Left ventricle myocardium inferior (tissue), 1 donor: ENCODE measurements around the gene RBBP5. TPM values are rescaled to one million over a fixed set of nuclear protein-coding genes. Genes with fewer than 3 reads are reported as not detected.

Experiments used
- DNase-seq: peaks from one replicate; pipeline ENCODE4 v3.0.0-alpha.2; 2020
- H3K27ac ChIP-seq: fragments of 200-600 bp; replicated peaks from 2 replicates; pipeline ENCODE4 v1.8.0; 2021
- H3K27me3 ChIP-seq: fragments of 200-600 bp; 2 replicates; pipeline ENCODE4 v1.8.0; 2021; ENCODE audit warnings: low read depth
- H3K36me3 ChIP-seq: fragments of 200-600 bp; 2 replicates; pipeline ENCODE4 v1.8.0; 2021
- H3K4me1 ChIP-seq: fragments of 200-600 bp; 2 replicates; pipeline ENCODE4 v1.8.0; 2021
- H3K4me3 ChIP-seq: fragments of 200-600 bp; 2 replicates; pipeline ENCODE4 v1.8.0; 2021; ENCODE audit warnings: mild to moderate bottlenecking, moderate library complexity
- H3K9me3 ChIP-seq: fragments of 200-600 bp; replicated peaks from 2 replicates; pipeline ENCODE4 v1.8.0; 2021
- intact Hi-C: fragments of 100-400 bp; cut with micrococcal nuclease; formaldehyde crosslinking; loops from one replicate; pipeline ENCODE4 v1.11.0; 2022
- total RNA-seq: library from RNA; stranded (reverse); fragmentation: NEBNext Ultra II Directional; extraction: Animal tissue kit (Norgen Biotek cat#: 25700); gene quantifications from one replicate; pipeline ENCODE4 v1.2.1, GENCODE V29; 2021
- TF ChIP-seq, protein P1 (sequence below): fragments of 200-600 bp; IDR thresholded peaks from 2 replicates; pipeline ENCODE4 v1.8.0; 2021; ENCODE audit warnings: antibody characterized with exemption, mild to moderate bottlenecking, borderline replicate concordance
- donor health status: DM: no; HTN: yes; CAD: no; lungs with severe emphysema.

Gene RBBP5
- total RNA-seq, 1 donor from 2014 or later: 10.3 TPM

DNA sequence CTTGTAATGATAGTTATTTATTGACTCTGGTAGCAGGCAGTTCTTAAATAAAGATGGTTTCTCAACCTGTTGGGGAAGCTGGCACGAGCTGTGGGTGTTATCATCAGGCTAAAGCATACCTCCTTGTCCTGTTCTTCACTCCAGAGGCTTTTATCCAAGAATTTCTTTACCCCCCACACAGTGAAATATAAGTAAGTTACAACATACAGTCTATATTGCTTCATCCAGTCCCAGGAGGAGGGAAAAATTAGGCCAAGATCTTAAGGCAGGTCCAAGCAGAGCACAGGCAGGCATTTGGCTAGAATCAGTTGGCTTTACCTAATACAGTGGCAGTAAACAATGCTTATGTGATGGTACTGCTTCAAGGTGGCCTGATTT, 43.9 kb downstream of the RBBP5 start:
- intact Hi-C loops: no loop called here
- TF ChIP-seq, protein P1, sequence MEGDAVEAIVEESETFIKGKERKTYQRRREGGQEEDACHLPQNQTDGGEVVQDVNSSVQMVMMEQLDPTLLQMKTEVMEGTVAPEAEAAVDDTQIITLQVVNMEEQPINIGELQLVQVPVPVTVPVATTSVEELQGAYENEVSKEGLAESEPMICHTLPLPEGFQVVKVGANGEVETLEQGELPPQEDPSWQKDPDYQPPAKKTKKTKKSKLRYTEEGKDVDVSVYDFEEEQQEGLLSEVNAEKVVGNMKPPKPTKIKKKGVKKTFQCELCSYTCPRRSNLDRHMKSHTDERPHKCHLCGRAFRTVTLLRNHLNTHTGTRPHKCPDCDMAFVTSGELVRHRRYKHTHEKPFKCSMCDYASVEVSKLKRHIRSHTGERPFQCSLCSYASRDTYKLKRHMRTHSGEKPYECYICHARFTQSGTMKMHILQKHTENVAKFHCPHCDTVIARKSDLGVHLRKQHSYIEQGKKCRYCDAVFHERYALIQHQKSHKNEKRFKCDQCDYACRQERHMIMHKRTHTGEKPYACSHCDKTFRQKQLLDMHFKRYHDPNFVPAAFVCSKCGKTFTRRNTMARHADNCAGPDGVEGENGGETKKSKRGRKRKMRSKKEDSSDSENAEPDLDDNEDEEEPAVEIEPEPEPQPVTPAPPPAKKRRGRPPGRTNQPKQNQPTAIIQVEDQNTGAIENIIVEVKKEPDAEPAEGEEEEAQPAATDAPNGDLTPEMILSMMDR: no peak
- H3K27ac ChIP-seq: no peak overlapping the region
- H3K9me3 ChIP-seq: no peaks in the 10 kb centered on the region
- no peak overlapping the region for H3K4me3 ChIP-seq
- DNase-seq: no peak
- no peaks in the 10 kb centered on the region for H3K36me3 ChIP-seq
- no peaks in the 10 kb centered on the region for H3K27me3 ChIP-seq
- H3K4me1 ChIP-seq: peaks cover 14% of the 10 kb centered on the region

DNA sequence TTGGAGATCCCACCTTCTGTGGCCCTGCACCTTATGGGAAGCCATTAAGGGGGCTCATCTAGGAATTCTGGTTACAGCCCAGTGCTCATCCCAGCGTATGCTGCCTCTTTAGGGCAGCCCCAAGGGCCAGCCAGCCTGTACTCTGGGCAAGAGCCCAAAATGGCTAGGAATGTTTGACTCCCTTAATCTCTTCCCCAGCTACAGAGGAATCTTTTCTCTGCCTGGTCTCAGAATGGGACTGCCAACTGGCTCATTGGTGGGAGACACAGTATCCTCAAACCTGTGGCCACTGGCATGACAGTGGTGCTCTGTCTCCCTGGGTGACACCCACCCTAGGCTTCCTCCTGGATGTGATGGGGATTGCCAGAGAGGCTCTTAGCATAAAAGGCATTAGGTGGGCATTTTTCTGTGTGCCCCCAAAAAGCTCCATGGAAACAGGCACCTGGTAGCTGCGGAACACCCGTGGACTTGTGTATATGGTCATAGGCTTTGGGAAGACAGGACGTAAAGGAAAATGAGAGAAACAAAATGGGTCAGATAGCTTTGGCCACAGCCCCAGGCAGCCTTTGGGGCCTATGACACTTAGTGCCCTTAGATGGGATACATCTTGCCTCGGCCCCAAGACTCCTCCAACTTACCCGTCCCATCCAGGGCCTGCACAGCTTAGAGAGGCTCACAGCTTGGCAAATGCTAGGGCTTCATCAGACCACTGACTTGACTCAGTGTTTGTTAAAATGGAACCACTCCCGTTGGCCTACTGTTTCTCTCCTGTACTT, 44.4 kb downstream of the RBBP5 start:
- intact Hi-C loops: no loop called here
- H3K4me1 ChIP-seq: peaks cover 14% of the 10 kb centered on the region
- no peak for DNase-seq
- H3K4me3 ChIP-seq: no peak overlapping the region
- no peaks in the 10 kb centered on the region for H3K36me3 ChIP-seq
- TF ChIP-seq, protein P1: no peak
- no peaks in the 10 kb centered on the region for H3K9me3 ChIP-seq
- no peak overlapping the region for H3K27ac ChIP-seq
- no peaks in the 10 kb centered on the region for H3K27me3 ChIP-seq

DNA sequence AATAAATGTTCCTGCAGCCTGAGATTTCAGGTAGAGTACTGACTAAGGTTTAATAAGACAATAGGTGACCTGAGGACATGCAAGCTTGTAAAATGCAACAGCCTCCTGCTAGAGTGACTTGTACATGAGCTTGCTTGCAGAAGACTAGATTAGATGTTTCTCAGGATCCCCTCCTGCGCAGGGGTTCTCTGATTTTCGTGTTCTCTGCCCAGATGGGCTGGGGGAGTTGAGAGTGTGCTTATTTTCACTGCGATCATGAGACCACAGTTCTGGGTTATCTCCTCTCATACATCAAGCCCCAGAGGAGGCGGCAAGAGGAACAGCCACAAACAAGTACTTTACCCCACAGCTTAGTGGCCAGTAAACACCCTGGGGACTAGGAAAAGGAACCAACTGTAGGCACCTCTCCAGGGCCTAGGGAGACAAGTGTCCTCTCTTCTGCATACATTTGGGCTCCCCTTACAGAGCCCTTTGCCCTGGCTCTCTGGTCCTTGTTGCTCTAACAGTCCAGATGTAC, 45.5 kb downstream of the RBBP5 start:
- H3K27ac ChIP-seq: no peak overlapping the region
- H3K4me3 ChIP-seq: no peak overlapping the region
- TF ChIP-seq, protein P1: no peak
- H3K9me3 ChIP-seq: no peaks in the 10 kb centered on the region
- DNase-seq: no peak
- no peaks in the 10 kb centered on the region for H3K27me3 ChIP-seq
- intact Hi-C loops: no loop called here
- peaks cover 14% of the 10 kb centered on the region for H3K4me1 ChIP-seq
- H3K36me3 ChIP-seq: no peaks in the 10 kb centered on the region

DNA sequence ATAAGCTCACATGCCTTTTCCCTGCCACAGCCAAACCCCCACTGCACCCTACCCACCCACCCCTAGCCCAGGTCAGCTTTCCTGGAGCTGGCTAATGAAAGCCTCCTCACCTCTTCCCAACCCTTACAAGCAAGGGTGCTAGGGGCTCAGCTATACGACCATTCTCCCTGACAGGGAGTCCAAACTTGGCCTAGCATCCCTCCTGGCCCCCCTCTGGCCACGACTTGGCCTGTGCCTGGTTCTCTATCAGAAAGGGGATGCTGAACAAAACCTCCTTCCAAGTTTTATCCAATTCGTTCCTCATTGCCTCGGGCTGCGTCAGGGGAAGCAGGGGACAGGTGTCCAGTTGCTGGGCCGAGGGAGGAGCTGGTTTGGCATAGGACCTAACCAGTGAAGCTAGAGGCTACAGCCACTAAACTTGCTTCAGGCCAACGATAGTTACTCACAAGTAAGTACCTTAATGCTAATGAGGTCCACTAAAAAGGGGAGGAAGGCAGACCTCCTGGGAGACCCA, 46.1 kb downstream of the RBBP5 start:
- TF ChIP-seq, protein P1: no peak
- no peak overlapping the region for H3K27ac ChIP-seq

DNA sequence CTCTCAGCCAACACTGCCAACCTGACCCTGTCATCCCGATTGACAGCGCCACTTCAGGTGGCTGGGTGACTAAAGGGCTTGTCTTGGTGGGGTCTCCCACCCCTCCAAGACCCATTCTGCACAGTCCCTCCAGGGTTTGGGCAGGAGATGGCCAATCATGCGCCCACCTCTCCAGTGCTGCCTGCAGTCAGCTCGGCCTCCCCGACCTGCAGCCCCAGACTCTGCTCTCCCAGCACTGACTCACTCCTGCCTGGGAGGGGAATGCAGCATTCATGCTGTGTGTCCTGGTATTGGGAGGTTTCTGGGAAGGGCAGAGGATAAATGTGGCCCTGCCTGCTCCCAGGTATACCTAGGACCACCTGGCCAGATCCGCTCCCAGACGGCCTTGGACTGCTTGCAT, 47.3 kb downstream of the RBBP5 start:
- TF ChIP-seq, protein P1: no peak
- Histone ChIP-seq H3K9me3 (no peaks in the 10 kb centered on the region), H3K27ac (no peak overlapping the region), H3K4me1 (peaks cover 14% of the 10 kb centered on the region), H3K4me3 (no peak overlapping the region), H3K27me3 (no peaks in the 10 kb centered on the region), H3K36me3 (no peaks in the 10 kb centered on the region)
- intact Hi-C loops: no loop called here
- no peak for DNase-seq

More for the DNA sequence above, 46.1 kb downstream of the RBBP5 start:
- no peaks in the 10 kb centered on the region for H3K27me3 ChIP-seq
- intact Hi-C loops: no loop called here
- no peaks in the 10 kb centered on the region for H3K36me3 ChIP-seq
- no peak for DNase-seq
- H3K4me3 ChIP-seq: no peak overlapping the region
- no peaks in the 10 kb centered on the region for H3K9me3 ChIP-seq
- H3K4me1 ChIP-seq: peaks cover 14% of the 10 kb centered on the region
